Measurements from ENCODE around the gene TMSB4X.
"Not testable (repeated sequence)": the region's sequence is repeated elsewhere in the genome, so short reads cannot be mapped to it uniquely, and the experiment has no call there.

TMSB4X gene

DNA sequence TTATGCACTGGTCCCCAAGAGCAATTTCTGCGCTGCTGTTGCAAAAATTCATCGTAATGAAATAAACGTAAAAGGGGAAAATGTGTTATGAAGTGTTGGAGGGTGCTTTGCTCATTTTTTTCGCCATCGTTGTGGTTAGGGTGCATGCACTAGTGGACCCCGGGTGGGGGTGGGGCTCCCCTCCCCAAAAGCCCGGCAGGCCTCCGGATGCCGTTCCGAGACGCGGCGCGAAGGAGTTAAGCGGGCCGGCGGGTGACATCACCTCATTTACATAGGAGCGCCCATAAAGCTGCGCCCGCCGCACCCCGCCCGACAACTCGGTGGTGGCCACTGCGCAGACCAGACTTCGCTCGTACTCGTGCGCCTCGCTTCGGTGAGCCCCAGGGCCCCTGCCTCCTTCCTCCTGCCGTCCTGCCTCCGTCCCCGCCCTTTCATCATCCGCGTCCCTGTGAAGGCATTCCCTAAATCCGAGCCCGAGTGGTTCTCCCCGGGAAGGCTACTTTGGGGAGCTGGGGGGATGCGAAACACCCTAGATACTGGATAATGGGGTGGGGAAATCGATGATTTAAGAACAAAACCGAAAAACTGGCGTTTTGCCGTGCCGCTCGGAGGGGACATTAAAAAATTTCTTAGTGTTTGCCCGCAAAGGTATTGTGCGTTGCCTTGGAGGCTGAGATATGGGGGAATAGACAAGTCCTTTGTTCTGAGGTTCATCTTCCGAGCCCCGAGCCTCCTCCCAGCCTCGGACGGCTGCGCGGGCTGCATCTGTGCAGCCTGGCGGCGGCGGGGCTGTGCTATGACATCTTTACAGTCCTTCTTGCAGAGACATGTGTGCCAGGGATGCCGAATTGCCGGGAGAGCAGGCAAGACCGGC, at the start of gene TMSB4X:
Gene TMSB4X (plus strand): TSS at position 315 of the 874 bp plus-strand sequence.
- peaks cover 34% of the 10 kb centered on the region for H3K4me1 Mint-ChIP-seq
- H3K36me3 Mint-ChIP-seq, result peaks cover 16% of the 10 kb centered on the region
- no peaks in the 10 kb centered on the region for H3K9me3 Mint-ChIP-seq
- peak within 1 kb of the TSS; percentile 98 for H3K27ac Mint-ChIP-seq
- H3K4me3 Mint-ChIP-seq, result peak within 1 kb of the TSS; percentile 98
- no peaks in the 10 kb centered on the region for H3K27me3 Mint-ChIP-seq

DNA sequence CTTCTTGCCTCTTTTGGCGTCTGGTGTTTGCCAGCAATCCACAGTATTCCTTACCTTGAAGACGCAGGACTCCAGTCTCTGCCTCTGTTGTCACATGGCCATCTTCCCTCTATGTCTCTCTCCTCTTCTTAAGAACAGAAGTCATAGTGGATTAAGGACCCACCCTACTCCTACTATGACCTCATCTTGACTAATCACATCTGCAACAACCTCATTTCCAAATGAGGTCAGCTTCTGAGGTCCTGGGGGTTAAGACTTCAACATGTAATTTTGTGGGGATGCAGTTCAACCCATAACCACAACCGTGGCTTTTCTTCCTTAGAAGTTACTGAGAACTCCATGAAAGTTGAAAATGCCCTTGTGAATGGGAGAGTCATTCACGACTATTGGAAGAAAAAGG, 45.2 kb upstream of the TMSB4X start:
- Mint-ChIP-seq H3K9me3 (no peaks in the 10 kb centered on the region), H3K27me3 (no peaks in the 10 kb centered on the region), H3K4me1 (no peaks in the 10 kb centered on the region), H3K4me3 (no peak overlapping the region), H3K36me3 (no peaks in the 10 kb centered on the region), H3K27ac (no peak overlapping the region)

GRCh38 chrX:12930150-12930549, 44.8 kb upstream of the TMSB4X start:
- no peak overlapping the region for H3K4me3 Mint-ChIP-seq
- no peaks in the 10 kb centered on the region for H3K4me1 Mint-ChIP-seq
- no peaks in the 10 kb centered on the region for H3K27me3 Mint-ChIP-seq
- H3K9me3 Mint-ChIP-seq, result no peaks in the 10 kb centered on the region
- H3K36me3 Mint-ChIP-seq, result no peaks in the 10 kb centered on the region
- H3K27ac Mint-ChIP-seq, result no peak overlapping the region

GRCh38 chrX:12932244-12932643, 42.7 kb upstream of the TMSB4X start:
- Mint-ChIP-seq H3K36me3 (no peaks in the 10 kb centered on the region), H3K27me3 (no peaks in the 10 kb centered on the region), H3K9me3 (no peaks in the 10 kb centered on the region), H3K4me1 (no peaks in the 10 kb centered on the region), H3K27ac (no peak overlapping the region), H3K4me3 (no peak overlapping the region)

DNA sequence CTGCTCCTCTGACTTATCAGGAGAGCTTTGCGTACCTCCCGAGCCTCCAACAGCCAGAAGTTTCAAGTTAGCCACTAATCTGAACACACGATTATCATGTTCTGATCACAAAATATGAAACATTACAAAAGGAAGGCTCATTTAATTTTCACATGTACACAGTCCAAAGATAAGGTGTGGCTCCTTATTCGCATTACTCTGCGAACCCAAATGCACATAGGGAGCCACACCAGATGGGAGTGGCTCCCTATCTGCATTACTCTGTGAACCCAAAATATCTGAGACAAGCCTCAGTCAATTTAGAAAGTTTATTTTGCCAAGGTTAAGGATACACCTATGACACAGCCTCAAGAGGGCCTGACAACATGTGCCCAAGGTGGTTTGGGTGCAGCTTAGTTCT, 40.1 kb upstream of the TMSB4X start:
- no peaks in the 10 kb centered on the region for H3K9me3 Mint-ChIP-seq
- no peaks in the 10 kb centered on the region for H3K36me3 Mint-ChIP-seq
- H3K4me3 Mint-ChIP-seq, result no peak overlapping the region
- H3K27ac Mint-ChIP-seq, result no peak overlapping the region
- H3K4me1 Mint-ChIP-seq, result no peaks in the 10 kb centered on the region
- H3K27me3 Mint-ChIP-seq, result no peaks in the 10 kb centered on the region

- Mint-ChIP-seq H3K27me3 (no peaks in the 10 kb centered on the region), H3K9me3 (no peaks in the 10 kb centered on the region)
Observed at GRCh38 chrX:12936947-12937346, 38.0 kb upstream of the TMSB4X start.

GRCh38 chrX:12940471-12940870, 34.4 kb upstream of the TMSB4X start:
- H3K27me3 Mint-ChIP-seq, result not testable (repeated sequence)

More at GRCh38 chrX:12936947-12937346, 38.0 kb upstream of the TMSB4X start:
- Mint-ChIP-seq H3K4me1 (no peaks in the 10 kb centered on the region), H3K27ac (no peak overlapping the region), H3K36me3 (no peaks in the 10 kb centered on the region), H3K4me3 (no peak overlapping the region)

DNA sequence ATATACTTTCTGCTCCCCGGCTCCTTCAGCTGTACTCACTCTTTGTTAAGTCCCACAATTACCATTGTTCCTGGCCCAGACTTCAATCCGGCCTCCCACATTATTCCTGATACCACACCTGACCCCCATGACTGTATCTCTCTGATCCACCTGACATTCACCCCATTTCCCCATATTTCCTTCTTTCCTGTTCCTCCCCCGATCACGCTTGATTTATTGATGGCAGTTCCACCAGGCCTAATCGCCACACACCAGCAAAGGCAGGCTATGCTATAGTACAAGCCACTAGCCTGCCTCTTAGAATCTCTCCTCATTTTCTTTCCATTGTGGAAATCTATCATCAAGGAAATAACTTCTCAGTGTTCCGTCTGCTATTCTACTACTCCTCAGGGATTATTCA, 31.3 kb upstream of the TMSB4X start:
- H3K4me3 Mint-ChIP-seq, H3K36me3 Mint-ChIP-seq, H3K9me3 Mint-ChIP-seq, H3K27me3 Mint-ChIP-seq, H3K27ac Mint-ChIP-seq: not testable (repeated sequence)
- peaks cover 26% of the 10 kb centered on the region for H3K4me1 Mint-ChIP-seq

More at GRCh38 chrX:12940471-12940870, 34.4 kb upstream of the TMSB4X start:
- H3K4me1 Mint-ChIP-seq, H3K36me3 Mint-ChIP-seq, H3K9me3 Mint-ChIP-seq, H3K27ac Mint-ChIP-seq, H3K4me3 Mint-ChIP-seq: not testable (repeated sequence)

GRCh38 chrX:12944452-12944851, 30.5 kb upstream of the TMSB4X start:
- not testable (repeated sequence) for H3K27ac Mint-ChIP-seq, H3K36me3 Mint-ChIP-seq, H3K4me3 Mint-ChIP-seq, H3K9me3 Mint-ChIP-seq, H3K27me3 Mint-ChIP-seq
- peaks cover 35% of the 10 kb centered on the region for H3K4me1 Mint-ChIP-seq

- no peak overlapping the region for H3K4me3 Mint-ChIP-seq
- H3K36me3 Mint-ChIP-seq, result no peaks in the 10 kb centered on the region
- no peaks in the 10 kb centered on the region for H3K9me3 Mint-ChIP-seq
- peaks cover 45% of the 10 kb centered on the region for H3K4me1 Mint-ChIP-seq
- no peaks in the 10 kb centered on the region for H3K27me3 Mint-ChIP-seq
- peak overlapping the region; percentile 51 for H3K27ac Mint-ChIP-seq
Observed at GRCh38 chrX:12945494-12945893, 29.4 kb upstream of the TMSB4X start.

- no peaks in the 10 kb centered on the region for H3K27me3 Mint-ChIP-seq
- H3K36me3 Mint-ChIP-seq, result no peaks in the 10 kb centered on the region
- H3K27ac Mint-ChIP-seq, result peak overlapping the region; percentile 83
- H3K4me1 Mint-ChIP-seq, result peaks cover 54% of the 10 kb centered on the region
- H3K4me3 Mint-ChIP-seq, result peak overlapping the region; percentile 55
- no peaks in the 10 kb centered on the region for H3K9me3 Mint-ChIP-seq
Observed at GRCh38 chrX:12946406-12946805, 28.5 kb upstream of the TMSB4X start.

GRCh38 chrX:12946838-12947544, 27.9 kb upstream of the TMSB4X start:
- H3K27me3 Mint-ChIP-seq, result no peaks in the 10 kb centered on the region
- H3K27ac Mint-ChIP-seq, result peak overlapping the region; percentile 83
- peaks cover 59% of the 10 kb centered on the region for H3K4me1 Mint-ChIP-seq
- H3K4me3 Mint-ChIP-seq, result peak overlapping the region; percentile 55
- H3K36me3 Mint-ChIP-seq, result no peaks in the 10 kb centered on the region
- no peaks in the 10 kb centered on the region for H3K9me3 Mint-ChIP-seq

GRCh38 chrX:12947545-12948235, 27.2 kb upstream of the TMSB4X start:
- Mint-ChIP-seq H3K4me1 (peaks cover 64% of the 10 kb centered on the region), H3K4me3 (peak overlapping the region; percentile 30), H3K9me3 (no peaks in the 10 kb centered on the region), H3K27me3 (no peaks in the 10 kb centered on the region), H3K27ac (peak overlapping the region; percentile 97), H3K36me3 (no peaks in the 10 kb centered on the region)

DNA sequence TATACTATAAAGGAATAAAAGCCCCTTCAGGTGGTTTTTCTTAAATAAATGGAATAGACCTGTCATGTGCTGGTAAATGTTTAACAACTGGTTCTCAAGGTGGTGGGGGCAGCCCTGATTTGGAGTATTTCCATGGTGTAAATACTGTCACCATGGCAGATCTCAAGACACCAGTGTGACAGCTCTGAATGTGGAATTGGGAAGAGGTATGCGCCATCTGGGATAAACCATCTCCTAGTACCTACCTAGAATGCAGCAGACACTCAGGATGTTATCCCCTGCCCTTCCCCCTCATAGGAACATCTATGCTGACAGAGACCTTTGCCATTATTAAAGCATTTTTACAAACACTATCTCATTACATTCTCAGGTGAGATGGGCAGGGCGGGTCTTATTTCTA, 26.4 kb upstream of the TMSB4X start:
- Mint-ChIP-seq H3K4me3 (peak overlapping the region; percentile 49), H3K9me3 (no peaks in the 10 kb centered on the region), H3K4me1 (peaks cover 72% of the 10 kb centered on the region), H3K27ac (peak overlapping the region; percentile 97), H3K27me3 (no peaks in the 10 kb centered on the region), H3K36me3 (no peaks in the 10 kb centered on the region)

- Mint-ChIP-seq H3K4me1 (peaks cover 80% of the 10 kb centered on the region), H3K27me3 (no peaks in the 10 kb centered on the region), H3K4me3 (peak overlapping the region; percentile 87), H3K9me3 (no peaks in the 10 kb centered on the region), H3K36me3 (no peaks in the 10 kb centered on the region), H3K27ac (peak overlapping the region; percentile 97)
Observed at GRCh38 chrX:12949205-12949926, 25.5 kb upstream of the TMSB4X start.
